Kidney (tissue), 14 donors: ENCODE results near the gene DSE. TPM values are rescaled to one million over a fixed set of nuclear protein-coding genes. Genes with fewer than 3 reads are reported as not detected.

ENCODE experiments used
- DNase-seq, 5 donors: peaks; one replicate each; pipeline ENCODE4 v3.0.0-alpha.2; 2013 to 2020
- FAIRE-seq: peaks from 2 replicates; lab custom pipeline; 2012; peaks lifted over from hg19 to GRCh38; lab: Jason Lieb, UNC
- H3K27ac ChIP-seq, 2 donors: one replicate each; pipeline ENCODE4 v1.7.0; 2013; ENCODE audit warnings: low read depth in 2 of 2, low read length in 2 of 2, inconsistent platforms in 1 of 2
- H3K27me3 ChIP-seq: one replicate; pipeline ENCODE4 v1.7.1; 2013; ENCODE audit warnings: low read length, inconsistent platforms; ENCODE audit not compliant: control insufficient read depth, insufficient read depth
- H3K36me3 ChIP-seq, 3 donors: one replicate each; pipeline versions ENCODE4 v1.7.0 to v1.7.1; 2013; ENCODE audit warnings: low read length in 3 of 3, control low read depth in 1 of 3, inconsistent platforms in 1 of 3; ENCODE audit not compliant: insufficient read depth in 3 of 3, control insufficient read depth in 2 of 3
- H3K4me1 ChIP-seq, 3 donors: one replicate each; pipeline versions ENCODE4 v1.7.0 to v1.7.1; 2013; ENCODE audit warnings: low read length in 3 of 3, inconsistent platforms in 1 of 3, low read depth in 1 of 3; ENCODE audit not compliant: control insufficient read depth in 2 of 3, insufficient read depth in 2 of 3
- H3K4me3 ChIP-seq, 3 donors: one replicate each; pipeline versions ENCODE4 v1.7.0 to v1.8.1; 2013; ENCODE audit warnings: low read length in 3 of 3, control low read depth in 1 of 3, inconsistent platforms in 1 of 3
- H3K9ac ChIP-seq, 3 donors: one replicate each; pipeline versions ENCODE4 v1.7.0 to v1.7.1; 2013; ENCODE audit warnings: low read length in 3 of 3, control low read depth in 1 of 3, inconsistent platforms in 1 of 3
- H3K9me3 ChIP-seq, 3 donors: one replicate each; pipeline versions ENCODE4 v1.7.0 to v1.7.1; 2013; ENCODE audit warnings: low read length in 3 of 3, control low read depth in 1 of 3, inconsistent platforms in 1 of 3; ENCODE audit not compliant: control insufficient read depth in 2 of 3, insufficient read depth in 1 of 3
- CTCF ChIP-seq: IDR thresholded peaks from 3 replicates; pipeline ENCODE4 v1.5.1; 2012; ENCODE audit warnings: mild to moderate bottlenecking, moderate library complexity, borderline replicate concordance; ENCODE audit not compliant: insufficient read depth; ENCODE audit errors: extremely low read depth
- intact Hi-C: fragments of 100-400 bp; cut with DNase I; formaldehyde crosslinking; loops from one replicate; pipeline ENCODE4 v1.11.1; 2022
- polyA plus RNA-seq: library from polyadenylated mRNA; stranded (reverse); fragments of 350-450 nt; fragmentation: Illumina TruSeq; extraction: RNeasy Lipid Tissue Mini Kit (QIAGEN cat#74804); gene quantifications from one replicate; pipeline ENCODE4 v1.2.3, GENCODE V29; 2014; ENCODE audit warnings: low read depth, low replicate concordance; ENCODE audit not compliant: insufficient read depth
- total RNA-seq: library from RNA; stranded (reverse); fragmentation: NEBNext Ultra II Directional; extraction: Animal tissue kit (Norgen Biotek cat#: 25700); gene quantifications from one replicate; pipeline ENCODE4 v1.2.1, GENCODE V29; 2021
- donor health status: control.
- donor health status: control.
- donor health status: control.
- donor health status: control.
- donor health status: control.
- donor health status: DM: yes; HTN: yes; CAD: no.
- donor health status: Normal renal cell carcinoma (clear cell type).

Gene DSE
- total and polyA plus RNA-seq, 2 donors from 2014 or later = 6.9 to 47.7 TPM

DNA sequence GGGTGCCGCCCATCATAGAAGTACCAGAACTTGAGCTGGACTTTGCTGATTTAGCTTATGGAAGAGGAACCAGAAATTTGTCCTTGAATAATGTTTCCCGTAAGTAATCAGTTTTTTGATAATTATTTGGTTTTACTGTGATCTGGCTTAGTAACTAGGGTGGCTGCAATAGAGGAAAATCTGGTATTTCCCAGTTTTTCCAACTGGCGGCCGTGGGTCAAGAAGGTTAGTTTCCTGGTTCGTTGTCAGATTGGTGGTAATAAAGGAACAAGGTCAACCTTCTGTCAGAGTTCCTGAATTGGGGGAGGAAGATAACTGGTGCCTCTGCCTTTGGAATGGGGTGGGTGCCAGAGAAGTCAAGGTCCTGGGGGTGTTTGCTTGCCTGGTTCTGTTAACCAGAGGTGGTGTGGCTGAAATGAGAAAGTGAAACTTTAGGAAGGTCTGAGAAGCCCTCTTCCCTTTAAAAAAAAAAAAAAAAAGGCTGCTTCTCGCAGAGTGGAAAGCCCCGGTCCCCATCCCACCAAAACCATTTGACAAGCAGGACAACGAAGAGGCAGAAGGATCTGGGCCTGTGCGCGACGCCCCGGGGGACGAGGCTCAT, 90.7 kb downstream of the DSE start, which contains the start of gene CALHM6:
CALHM6 (plus strand) TSS at position 45 of the 601 bp plus-strand sequence; CDS start at position 600, 555 bp downstream.
- DNase-seq (no peak), FAIRE-seq (no peak)
- no peaks in the 10 kb centered on the region for H3K9me3 ChIP-seq
- intact Hi-C loops = no loop called here
- TF ChIP-seq CTCF = no peak
- H3K27ac ChIP-seq = peak within 1 kb of the TSS; percentile 3 to 18
- no peaks in the 10 kb centered on the region for H3K27me3 ChIP-seq
- no peaks in the 10 kb centered on the region for H3K36me3 ChIP-seq
- H3K4me3 ChIP-seq = peak within 1 kb of the TSS; percentile 26 to 53 (median 49)
- peak within 1 kb of the TSS in 1 of 3 donors; percentile 12 for H3K9ac ChIP-seq
- H3K4me1 ChIP-seq = no peaks in the 10 kb centered on the region

- no peaks in the 10 kb centered on the region for H3K4me1 ChIP-seq
- FAIRE-seq (no peak), DNase-seq (peak; percentile 77 to 85 (median 83))
- H3K9me3 ChIP-seq = no peaks in the 10 kb centered on the region
- H3K27me3 ChIP-seq = no peaks in the 10 kb centered on the region
- peak overlapping the region in 1 of 3 donors; percentile 12 for H3K9ac ChIP-seq
- TF ChIP-seq CTCF = no peak
- peak overlapping the region; percentile 26 to 53 (median 49) for H3K4me3 ChIP-seq
- no peaks in the 10 kb centered on the region for H3K36me3 ChIP-seq
- intact Hi-C loops = no loop called here
- H3K27ac ChIP-seq = peak overlapping the region; percentile 3 to 18
These were observed 91.5 kb downstream of the DSE start for GRCh38 chr6:116461932-116462885.

GRCh38 chr6:116463301-116463700, 92.6 kb downstream of the DSE start:
- TF ChIP-seq CTCF = no peak
- Histone ChIP-seq H3K27me3 (no peaks in the 10 kb centered on the region), H3K36me3 (no peaks in the 10 kb centered on the region), H3K27ac (no peak overlapping the region), H3K4me3 (no peak overlapping the region), H3K9ac (no peak overlapping the region), H3K9me3 (no peaks in the 10 kb centered on the region), H3K4me1 (no peaks in the 10 kb centered on the region)
- intact Hi-C loops = no loop called here
- FAIRE-seq = no peak
- DNase-seq = no peak
